GM19351 (cell line): Measurements from ENCODE around the gene RALGDS.
"Not testable (repeated sequence)": the region's sequence is repeated elsewhere in the genome, so short reads cannot be mapped to it uniquely, and the experiment has no call there.

Experiments used
- ATAC-seq: cut with Tn5 transposase; IDR thresholded peaks from one replicate; pipeline ENCODE4 v1.9.1; 2021; ENCODE audit warnings: mild to moderate bottlenecking, moderate library complexity; ENCODE audit not compliant: unreplicated experiment

RALGDS gene

DNA sequence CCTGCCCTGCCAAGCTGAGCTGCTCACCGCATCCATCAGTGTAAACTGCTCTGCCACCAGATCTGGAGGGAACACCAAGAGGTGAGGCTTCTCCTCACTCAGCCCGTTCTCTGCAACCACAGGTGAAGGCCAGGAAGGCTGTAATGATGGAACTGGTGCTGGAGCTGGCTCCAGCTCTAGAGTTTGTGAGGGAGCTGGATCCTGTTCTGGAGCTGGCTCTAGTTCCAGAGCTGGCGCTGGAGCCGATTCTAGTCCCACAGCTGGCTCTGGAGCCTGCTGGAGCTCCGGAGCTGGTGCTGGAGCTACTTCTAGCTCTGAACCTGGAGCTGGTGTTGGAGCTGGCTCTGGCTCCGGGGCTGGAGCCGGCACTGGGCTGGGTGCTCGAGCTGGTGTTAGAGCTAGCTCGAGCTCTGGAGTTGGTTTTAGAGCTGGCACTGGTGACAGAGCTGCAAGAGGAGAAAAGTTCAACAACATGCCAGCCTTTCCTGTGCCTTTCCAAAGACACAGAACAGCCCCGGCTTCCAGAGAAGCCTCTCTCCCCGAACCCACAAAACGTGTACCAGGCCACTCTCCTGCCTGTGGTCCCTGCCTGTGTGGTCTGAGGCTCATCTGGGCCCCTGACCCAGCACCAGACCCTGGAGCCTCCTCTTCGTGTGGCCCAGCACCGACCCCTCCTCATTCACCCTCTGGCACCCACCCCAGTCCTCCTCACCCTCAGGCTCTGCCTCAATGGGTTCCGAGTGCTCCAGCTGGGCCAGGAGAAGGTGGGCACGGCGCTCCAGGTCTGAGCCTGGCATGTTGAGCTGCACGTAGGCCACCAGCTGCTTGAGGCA, 12.9 kb downstream of the RALGDS start:
- ATAC-seq = no peak

DNA sequence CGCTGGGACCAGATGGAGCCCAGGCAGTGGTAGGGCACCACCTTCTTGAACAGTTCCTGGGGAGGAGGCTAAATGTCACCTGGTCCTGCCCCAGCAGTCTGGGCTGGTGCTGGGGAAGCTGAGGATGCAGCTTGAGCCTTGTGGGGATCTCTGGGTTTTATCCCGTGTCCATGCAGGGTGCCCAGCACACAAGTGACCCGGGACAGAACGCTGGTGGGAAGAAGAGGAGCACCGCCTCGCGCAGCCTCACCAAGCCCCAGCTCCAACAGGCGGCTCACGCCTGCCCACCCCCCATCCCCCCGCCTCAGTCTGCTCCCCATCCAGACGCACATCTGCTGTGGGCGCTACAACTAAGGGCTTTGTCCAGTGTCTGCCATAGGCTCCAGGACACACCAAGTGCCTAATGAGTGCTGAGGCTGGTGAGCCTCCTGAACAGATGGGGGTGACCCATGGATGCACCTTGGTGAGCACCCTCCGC, 13.8 kb downstream of the RALGDS start:
- no peak for ATAC-seq

DNA sequence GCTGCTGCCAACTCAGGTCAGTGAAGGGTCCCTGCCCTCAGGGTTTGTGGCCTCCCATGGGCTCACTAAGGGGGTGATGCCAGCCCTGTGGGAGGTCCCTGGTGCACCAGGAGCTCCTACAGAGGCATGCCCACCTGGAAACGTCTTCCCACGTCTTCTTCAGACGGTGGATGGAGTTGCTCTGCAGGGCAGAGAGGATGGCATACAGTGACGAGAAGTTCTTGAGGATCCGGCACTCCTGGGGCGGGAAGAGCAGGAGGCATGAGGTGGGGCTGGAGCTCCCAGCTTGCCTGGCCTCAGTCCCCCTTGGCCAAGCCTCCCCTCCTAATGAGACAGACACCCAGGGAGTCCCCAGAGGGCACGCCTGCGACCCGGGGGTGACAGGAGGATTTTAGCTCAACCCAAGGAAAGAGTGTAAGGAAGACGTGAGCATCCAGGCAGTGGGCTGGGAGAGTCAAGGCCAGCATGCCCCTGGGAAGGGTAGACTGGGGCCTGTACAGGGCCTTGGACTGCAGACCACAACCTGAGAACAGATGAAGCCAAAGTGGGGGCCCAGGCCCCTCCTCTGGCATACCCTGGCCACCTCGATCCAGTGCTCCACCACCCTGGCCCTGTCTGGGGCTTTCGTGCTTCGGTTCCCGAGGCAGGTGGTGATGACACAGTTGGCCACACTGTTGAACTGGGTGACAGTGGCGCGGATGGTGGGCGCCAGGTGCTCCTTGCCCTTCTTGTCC, 14.4 kb downstream of the RALGDS start:
- no peak for ATAC-seq

DNA sequence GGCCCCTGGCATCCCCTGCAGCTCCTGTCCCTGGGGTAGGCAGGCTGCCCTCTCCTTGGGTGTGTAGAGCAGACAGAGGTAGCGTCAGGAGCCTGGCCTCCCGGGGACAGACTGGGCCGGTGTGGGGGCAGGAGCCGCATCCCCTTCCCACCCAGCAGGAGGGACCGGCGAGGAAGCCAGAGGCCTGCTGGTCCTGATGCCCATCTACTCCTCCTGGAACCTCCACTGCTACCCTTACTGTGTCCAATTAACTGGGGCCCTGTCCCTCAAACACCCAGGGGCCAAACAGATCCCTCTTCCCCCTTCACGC, 15.6 kb downstream of the RALGDS start:
- ATAC-seq = no peak

DNA sequence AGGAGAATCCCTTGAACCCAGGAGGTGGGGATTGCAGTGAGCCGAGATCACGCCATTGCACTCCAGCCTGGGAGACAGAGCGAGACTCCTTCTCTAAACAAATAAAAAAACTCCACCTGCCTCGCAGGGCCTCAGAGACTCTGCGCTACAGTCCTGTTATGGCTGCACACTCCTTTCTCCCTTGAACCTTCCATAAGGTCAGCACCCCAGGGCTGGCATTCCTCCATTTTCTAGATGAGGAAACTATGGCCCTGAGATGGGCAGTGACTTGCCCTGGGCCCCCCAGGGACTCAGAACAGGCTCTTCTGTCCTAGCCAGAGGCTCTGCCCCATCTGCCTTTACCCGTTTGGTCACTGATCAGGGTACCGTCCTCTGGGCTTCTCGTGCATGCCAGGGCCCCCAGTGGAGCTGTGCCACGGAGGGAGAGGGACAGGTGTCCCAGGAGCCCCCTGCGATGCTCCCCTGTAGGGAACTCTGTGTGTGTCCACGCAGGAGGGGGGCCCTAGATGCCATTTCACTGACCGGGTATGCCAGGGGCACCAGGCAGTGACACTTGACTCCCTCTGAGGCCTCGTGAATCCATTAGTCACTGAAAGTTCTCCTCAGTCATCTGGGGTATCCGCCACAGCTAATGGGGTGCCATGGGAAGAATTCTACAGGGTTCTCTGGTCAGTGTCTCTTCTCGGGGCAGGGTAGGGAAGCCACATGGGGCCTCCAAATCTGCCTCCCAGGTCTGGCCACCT, 16.2 kb downstream of the RALGDS start:
- no peak for ATAC-seq

DNA sequence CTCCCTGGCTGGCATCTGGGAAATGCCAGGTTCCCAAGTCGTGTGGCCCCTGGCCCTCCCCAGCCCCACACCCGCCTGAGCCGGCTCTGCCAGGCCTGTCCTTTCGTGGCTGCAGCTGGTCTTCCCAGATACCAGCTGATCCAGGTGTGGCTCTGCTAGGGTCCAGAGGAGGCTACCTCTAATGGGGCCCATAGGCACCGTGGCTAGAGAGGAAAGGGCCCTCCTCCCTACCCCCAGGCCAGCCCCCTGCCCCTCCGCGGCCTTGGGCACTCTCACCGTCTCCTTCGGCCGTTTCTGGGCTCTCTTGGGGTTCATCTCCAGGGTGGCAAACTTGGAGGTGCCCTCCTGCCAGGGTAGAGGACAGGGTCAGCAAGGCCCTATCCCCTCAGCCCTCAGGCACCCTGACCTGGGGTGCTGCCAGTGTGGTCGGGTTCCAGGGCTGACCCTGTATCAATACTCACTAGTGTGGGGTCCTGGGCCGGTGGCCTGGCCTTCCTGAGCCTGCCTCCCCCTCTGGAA, 17.0 kb downstream of the RALGDS start:
- ATAC-seq = no peak

DNA sequence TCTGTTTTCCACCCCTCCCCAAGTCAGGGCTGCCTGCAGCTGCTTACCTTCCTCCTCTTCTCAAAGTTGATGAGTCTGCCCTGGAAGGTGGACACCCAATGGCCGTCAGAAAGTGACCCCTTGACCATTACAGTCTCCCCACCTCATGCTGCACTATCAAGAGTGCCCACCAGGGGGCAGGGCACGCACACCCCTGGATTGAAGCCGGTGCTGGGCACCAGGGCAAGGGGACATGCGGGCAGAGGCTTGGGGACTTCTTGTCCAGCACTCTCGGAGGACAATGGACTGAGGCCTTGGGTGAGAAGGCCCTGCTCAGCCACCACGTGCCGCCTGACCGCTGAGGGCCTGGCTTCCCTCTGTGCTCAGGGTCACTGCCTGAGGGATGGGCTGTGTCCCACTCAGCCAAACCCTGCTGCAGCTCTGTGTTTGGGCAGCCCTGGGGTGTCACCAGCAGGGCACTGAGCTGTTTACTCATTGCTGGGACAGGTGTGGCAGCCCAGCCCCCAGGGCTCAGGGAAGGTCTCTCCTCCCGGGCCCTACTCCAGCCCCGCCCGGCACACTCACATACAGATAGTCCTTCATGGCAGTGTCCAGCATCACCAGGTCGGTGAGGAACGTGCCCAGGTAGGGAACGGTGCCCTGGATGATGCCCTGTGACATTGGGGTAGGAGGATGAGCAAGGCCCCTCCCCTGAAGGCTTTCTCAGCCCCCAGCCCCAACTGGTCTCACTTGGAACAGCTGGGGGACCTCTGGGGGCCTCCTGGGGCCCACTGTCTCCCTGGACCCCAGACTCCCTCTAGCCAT, 17.7 kb downstream of the RALGDS start:
- ATAC-seq = no peak

DNA sequence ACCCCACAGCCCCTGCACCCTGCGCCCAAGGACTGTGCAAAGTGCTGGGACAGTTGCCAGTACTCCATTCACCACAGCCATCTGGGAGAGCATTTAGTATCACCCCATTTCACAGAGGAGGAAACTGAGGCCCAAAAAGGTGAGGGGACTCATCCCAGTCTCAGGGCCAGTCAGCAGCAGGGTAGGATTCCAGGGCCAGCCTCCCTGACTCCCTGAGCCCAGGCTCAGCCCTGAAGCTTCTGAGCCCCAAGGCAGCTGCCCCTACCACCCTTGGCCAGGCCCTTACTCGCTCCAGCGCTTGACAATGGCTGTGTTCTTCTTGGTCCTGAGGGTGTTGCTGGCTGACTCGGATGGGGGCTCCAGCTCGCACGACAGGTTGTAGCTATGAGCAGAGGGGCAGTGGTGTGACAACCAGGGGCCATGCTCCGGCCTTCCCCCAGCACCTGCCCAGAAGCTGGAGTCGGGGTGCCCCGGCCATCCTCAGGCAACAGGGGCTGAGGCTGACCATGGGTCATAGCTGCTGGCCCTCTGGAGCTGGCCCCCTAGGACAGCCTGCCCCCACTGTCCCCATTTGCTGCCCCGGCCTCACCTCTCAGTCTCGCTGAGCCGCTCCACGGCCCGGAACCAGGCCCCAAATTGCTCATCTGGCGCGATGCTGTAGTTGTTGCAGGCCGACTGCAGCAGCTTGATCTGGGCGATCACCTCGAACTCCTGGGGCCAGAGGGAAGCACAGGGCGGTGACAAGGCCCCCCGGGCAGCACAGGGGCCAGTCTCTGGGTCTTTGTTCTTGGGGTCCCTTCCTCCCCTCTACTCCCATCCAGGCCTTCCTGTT, 18.6 kb downstream of the RALGDS start:
- ATAC-seq = no peak

DNA sequence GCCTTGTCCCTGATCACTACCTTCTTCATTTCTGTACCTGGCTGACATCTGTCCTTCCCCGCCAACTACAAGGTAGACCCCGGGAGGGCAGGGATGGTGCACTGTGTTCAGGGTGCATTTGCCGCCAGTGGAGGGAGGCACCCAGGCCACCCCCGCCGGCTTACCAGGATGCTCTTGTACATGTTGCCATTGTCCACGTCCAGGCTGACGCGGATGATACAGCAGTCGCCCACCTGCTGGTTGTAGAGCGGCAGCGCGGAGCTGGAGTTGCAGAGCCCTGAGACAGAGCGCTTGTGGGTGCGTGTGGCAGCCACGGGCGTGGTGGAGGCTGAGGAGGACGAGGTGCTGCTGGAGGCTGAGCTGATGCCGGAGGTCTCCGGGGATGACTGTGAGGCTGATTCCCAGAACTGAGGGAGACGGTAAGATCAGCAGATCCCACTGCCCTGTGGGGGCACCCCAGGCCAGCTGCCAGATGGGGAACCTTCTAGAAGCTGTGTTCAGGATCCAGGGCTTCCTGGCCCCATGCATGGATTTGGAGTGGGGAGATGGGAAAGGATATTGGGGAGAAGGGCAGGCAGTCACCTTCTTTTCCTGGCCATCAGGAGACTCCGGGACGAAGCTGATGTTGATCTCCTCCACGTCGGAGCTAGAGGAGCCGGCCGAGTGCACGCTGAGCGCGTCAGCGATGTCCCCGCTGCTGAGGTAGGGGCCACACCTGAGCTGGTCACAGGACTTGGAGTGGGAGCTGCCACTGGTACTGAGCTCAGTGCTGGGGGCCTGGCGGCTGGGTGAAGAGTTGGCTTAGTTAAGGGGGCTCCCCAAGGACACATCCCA, 19.5 kb downstream of the RALGDS start:
- no peak for ATAC-seq

DNA sequence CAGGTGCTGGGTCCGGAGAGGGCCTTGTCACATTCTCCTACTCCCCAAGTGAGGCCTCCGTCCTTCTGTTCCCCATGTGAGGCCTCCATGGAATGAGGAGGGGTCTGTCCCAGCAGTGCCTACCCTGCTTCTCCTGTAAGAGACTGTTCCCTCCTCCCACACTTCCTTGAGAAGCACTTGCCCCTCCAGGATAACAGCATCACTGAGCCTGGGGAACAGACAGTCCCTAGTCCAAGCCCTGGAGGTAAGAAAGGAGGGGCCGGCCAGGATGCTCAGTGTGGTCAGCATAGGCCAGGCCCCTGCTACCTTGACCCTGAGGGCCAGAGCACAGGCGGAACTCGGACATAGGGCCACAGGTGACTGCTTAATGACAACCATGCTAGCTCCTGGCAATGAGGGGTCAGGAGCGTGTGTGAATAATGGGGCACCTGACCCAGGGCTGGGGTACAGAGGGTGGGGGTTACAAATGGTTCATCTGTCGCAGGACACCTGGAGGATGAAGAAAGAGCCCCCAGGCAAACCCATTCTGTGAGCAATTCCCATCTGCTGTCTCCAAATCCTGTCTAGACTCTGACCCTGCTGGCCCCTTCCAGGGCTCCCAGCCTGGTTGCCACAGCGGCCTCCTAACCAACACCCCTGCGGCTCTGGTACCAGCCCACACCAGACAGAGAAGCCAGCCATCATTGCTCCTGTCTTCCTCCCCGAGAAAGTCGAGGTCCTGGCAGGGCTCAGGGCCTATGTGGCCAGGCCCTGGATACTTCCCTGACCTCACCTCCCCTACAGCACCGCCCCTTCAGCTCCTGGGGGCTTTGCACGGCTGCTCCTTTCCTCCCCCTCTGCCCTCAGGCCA, 20.3 kb downstream of the RALGDS start:
- no peak for ATAC-seq

DNA sequence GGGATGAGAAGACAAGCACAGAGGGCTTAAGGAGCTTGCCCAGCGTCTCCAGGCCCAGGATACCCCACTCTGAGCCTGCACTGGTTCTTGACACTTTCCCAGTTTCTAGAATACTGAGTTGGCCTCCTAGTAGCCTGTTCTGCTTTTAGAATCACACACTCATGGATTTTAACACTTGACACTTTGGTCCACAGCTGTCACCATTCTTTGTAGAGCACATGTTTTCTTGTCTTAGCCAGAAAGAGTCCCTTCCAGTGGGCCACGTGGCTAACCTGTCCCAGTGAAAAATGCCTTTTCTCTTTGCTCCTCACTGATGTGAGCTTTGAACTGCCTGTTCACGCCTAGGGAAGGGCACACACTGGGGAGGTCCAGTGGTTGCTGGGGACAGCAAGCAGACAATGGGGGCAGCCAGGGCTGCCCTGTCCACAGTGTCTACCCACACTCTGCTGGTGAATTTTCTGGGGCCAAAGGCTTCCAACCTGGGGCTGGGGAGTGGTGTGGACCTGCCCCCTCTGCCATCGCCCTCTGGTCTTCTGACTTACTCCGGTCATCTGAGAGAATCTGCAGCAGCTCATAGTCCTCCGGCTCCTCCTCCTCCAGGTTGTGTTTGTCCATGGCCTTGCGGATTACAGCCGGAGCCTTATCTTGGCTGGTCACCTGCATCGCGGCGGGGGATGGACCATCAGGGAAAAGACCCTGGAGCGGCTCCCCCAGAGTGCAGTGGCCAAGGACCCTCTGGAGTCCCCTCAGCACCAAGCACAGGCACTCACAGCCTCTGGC, 21.1 kb downstream of the RALGDS start:
- no peak for ATAC-seq

DNA sequence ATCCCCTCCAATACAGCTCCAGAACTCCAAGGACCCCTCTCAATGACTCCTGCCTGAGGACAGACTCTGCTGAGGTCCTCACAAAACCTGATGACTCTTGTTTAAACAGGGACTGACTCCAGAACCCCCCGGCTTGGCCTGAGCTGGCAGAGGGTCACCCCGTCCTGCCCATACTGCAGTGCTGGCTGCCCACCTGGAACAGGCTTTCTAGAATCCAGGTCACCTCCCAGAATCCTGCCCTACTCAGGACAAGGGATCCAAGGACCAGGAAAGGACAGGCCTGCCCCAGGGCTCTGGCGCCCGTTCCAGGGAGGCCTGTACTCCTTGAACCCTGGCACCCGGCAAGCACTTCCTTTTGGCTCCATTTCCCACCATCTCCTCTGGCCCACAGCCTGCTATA, 22.2 kb downstream of the RALGDS start:
- no peak for ATAC-seq

DNA sequence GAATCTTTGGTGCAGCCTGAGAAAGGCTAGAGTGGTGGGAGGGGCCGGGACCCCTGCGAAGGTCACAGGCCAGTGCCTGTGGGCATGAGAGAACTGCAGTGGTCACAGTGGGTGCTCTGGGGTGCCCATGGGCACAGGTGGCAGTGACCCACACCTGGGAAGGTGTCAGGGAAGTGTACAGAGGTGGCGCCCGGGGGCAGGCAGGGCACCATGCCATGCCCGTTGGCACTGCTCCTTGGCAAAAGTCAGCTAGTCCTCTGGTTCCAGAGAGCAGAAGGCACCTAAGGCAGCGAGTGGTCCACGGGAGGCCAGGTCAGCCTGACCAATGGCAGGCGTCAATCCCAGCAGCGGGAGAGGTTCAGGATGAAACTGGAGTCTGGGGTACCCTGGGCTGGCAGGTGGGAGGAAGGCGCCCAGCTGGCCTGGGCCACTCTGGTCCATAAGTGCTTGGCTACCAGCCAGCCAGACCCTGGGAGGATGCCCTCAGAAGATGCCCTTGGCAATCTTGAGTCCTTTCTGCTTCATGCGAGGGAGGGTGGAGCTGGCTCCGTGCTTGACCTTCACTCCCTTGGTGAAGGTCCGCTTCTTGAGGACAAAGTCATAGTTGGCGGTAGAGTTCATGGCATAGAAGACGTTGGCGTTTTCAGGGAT, 22.8 kb downstream of the RALGDS start:
- no peak for ATAC-seq

DNA sequence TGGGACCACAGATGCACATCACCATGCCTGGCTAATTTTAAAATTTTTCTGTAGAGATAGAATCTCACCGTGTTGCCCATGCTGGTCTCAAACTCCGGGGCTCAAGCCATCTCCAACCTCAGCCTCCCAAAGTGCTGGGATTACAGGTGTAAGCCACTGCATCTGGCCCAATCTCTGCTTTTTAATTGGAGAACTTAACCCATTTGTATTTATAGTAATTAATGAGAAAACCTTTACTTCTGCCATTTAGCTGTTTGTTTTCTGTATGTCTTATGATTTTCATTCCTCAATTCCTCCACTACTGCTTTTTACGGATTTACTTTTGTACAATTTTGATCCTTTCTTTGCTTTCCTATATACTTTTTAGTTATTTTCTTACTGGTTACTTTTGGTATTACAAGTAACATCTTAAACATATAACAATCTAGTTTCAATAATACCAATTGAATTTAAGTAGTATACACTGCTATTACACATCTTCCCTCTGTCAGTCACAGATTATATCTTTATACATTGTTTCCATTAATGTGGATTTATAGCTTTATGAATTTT, 26.1 kb downstream of the RALGDS start:
- no peak for ATAC-seq

DNA sequence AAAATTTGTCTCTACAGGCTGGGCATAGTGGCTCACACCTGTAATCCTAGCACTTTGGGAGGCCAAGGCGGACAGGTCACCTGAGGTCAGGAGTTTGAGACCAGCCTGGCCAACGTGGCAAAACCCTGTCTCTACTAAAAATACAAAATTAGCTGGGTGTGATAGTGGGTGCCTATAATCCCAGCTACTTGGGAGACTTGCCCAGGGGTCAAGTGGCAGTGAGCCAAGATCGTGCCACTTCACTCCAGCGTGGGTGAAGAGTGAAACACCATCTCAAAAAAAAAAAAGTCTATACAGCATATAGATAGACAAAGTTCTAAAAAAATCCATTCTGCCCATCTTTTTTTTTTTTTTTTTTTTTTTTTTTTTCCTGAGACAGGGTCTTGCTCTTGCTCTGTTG, 26.7 kb downstream of the RALGDS start:
- ATAC-seq = not testable (repeated sequence)

DNA sequence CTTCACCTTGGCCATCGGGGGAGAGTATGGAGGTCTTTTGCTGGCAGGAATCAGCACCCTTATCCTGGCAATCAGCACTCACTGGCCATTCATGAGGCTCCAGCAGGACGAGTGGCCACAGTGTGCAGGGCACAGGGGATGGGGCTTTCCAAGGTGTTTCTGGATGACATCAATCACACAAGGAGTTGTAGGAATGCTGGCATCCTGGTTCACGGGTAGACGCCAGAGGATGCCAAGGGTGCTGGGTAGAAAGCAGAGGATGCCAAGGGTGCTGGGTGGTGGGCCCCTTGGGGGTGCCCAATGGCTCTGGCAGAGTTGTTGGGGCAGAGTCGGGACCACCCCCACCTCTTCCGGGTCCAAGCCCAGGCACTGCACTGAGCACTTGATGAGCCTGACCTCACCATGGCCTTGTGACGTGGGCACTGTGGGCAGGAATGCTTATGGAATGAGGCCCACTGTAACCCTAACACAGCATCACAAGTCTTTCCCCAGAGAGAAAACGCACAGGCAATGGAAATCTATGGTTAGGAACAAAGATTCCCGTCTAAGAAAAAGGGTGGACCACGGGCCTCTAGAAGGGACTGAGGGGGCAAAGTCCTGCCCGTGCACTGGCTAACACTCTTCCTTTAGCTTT, 30.2 kb downstream of the RALGDS start:
- no peak for ATAC-seq
